DOHH2 (cell line): ENCODE data around the gene LIMK1.

Experiments
- H3F3A ChIP-seq: fragments of 200-600 bp; sonication (generic), shearing (Covaris generic); 2 replicates; pipeline ENCODE4 v1.6.0; 2016; ENCODE audit warnings: antibody characterized with exemption, mild to moderate bottlenecking; ENCODE audit not compliant: control insufficient read depth, insufficient read depth
- H3K27ac ChIP-seq: fragments of 200-600 bp; sonication (generic); 2 replicates; pipeline ENCODE4 v1.5.1; 2014; ENCODE audit warnings: low read depth, mild to moderate bottlenecking, low read length, moderate library complexity
- H3K27me3 ChIP-seq: fragments of 200-600 bp; sonication (generic); 2 replicates; pipeline ENCODE4 v1.6.1; 2014; ENCODE audit warnings: mild to moderate bottlenecking, low read length, mixed read lengths; ENCODE audit not compliant: control insufficient read depth
- H3K36me3 ChIP-seq: fragments of 200-600 bp; sonication (generic); 2 replicates; pipeline ENCODE4 v1.6.1; 2014; ENCODE audit warnings: mild to moderate bottlenecking, low read length, moderate library complexity, mixed read lengths; ENCODE audit not compliant: control insufficient read depth
- H3K4me1 ChIP-seq: fragments of 200-600 bp; sonication (generic); 2 replicates; pipeline ENCODE4 v1.6.1; 2014; ENCODE audit warnings: mild to moderate bottlenecking, low read length, mixed read lengths; ENCODE audit not compliant: control insufficient read depth
- H3K4me2 ChIP-seq: fragments of 200-600 bp; sonication (generic); 2 replicates; pipeline ENCODE4 v1.6.0; 2014; ENCODE audit warnings: mild to moderate bottlenecking, low read length, moderate library complexity
- H3K4me3 ChIP-seq: fragments of 200-600 bp; sonication (generic); 2 replicates; pipeline ENCODE4 v1.5.1; 2014; ENCODE audit warnings: mild to moderate bottlenecking, low read length, mixed read lengths
- H3K79me2 ChIP-seq: fragments of 200-600 bp; sonication (generic); 2 replicates; pipeline ENCODE4 v1.6.1; 2014; ENCODE audit warnings: mild to moderate bottlenecking, low read length, mixed read lengths; ENCODE audit not compliant: control insufficient read depth
- H3K9me2 ChIP-seq: fragments of 200-600 bp; sonication (generic); replicated peaks from 2 replicates; pipeline ENCODE4 v1.6.1; 2014; ENCODE audit warnings: mild to moderate bottlenecking, low read length, mixed read lengths; ENCODE audit not compliant: control insufficient read depth
- H3K9me3 ChIP-seq: fragments of 200-600 bp; sonication (generic); 2 replicates; pipeline ENCODE4 v1.6.1; 2014; ENCODE audit warnings: antibody characterized with exemption, low read length, mixed read lengths; ENCODE audit not compliant: control insufficient read depth, insufficient read depth
- H4K20me1 ChIP-seq: fragments of 200-600 bp; sonication (generic); 2 replicates; pipeline ENCODE4 v1.6.0; 2014; ENCODE audit warnings: low read depth, mild to moderate bottlenecking, antibody characterized with exemption, low read length, moderate library complexity; ENCODE audit not compliant: control insufficient read depth, insufficient read depth
- EZH2phosphoT487 ChIP-seq: fragments of 200-600 bp; sonication (generic); IDR thresholded peaks from 2 replicates; pipeline ENCODE4 v1.6.1; 2017; ENCODE audit warnings: borderline replicate concordance, mild to moderate bottlenecking, antibody characterized with exemption, low read length, moderate library complexity, mixed read lengths
- TF ChIP-seq, protein P1 (sequence below): fragments of 200-600 bp; sonication (generic); IDR thresholded peaks from one replicate; pipeline ENCODE4 v1.5.1; 2014; ENCODE audit warnings: antibody characterized with exemption, mild to moderate bottlenecking, low read depth, low read length; ENCODE audit not compliant: poor library complexity, severe bottlenecking

Gene LIMK1

DNA sequence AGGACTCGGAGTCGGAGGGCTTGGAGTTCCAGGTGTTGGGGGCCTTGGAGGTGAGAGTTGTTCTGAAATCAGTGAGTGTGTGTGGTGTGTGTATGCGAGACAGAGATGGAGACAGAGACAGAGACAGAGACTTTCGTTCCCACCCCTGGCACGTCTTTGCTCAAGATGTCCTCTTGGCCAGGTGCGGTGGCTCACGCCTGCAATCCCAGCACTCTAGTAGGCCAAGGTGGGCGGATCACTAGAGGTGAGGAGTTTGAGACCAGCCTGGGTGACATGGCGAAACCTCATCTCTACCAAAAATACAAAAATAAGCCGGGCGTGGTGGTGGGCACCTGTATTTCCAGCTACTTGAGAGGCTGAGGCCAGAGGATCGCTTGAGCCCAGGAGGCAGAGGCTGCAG, 20.0 kb upstream of the LIMK1 start:
- no peaks in the 10 kb centered on the region for H4K20me1 ChIP-seq
- no peak for TF ChIP-seq EZH2phosphoT487
- TF ChIP-seq, protein P1, sequence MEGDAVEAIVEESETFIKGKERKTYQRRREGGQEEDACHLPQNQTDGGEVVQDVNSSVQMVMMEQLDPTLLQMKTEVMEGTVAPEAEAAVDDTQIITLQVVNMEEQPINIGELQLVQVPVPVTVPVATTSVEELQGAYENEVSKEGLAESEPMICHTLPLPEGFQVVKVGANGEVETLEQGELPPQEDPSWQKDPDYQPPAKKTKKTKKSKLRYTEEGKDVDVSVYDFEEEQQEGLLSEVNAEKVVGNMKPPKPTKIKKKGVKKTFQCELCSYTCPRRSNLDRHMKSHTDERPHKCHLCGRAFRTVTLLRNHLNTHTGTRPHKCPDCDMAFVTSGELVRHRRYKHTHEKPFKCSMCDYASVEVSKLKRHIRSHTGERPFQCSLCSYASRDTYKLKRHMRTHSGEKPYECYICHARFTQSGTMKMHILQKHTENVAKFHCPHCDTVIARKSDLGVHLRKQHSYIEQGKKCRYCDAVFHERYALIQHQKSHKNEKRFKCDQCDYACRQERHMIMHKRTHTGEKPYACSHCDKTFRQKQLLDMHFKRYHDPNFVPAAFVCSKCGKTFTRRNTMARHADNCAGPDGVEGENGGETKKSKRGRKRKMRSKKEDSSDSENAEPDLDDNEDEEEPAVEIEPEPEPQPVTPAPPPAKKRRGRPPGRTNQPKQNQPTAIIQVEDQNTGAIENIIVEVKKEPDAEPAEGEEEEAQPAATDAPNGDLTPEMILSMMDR: no peak
- H3K9me3 ChIP-seq: no peaks in the 10 kb centered on the region
- H3K9me2 ChIP-seq: no peaks in the 10 kb centered on the region
- H3K27me3 ChIP-seq: peaks cover 7% of the 10 kb centered on the region
- H3K4me3 ChIP-seq: no peak overlapping the region
- H3K27ac ChIP-seq: no peak overlapping the region
- peaks cover 14% of the 10 kb centered on the region for H3K4me1 ChIP-seq
- H3K4me2 ChIP-seq: no peak overlapping the region
- H3K36me3 ChIP-seq: no peaks in the 10 kb centered on the region
- H3K79me2 ChIP-seq: no peaks in the 10 kb centered on the region
- H3F3A ChIP-seq: no peaks in the 10 kb centered on the region

DNA sequence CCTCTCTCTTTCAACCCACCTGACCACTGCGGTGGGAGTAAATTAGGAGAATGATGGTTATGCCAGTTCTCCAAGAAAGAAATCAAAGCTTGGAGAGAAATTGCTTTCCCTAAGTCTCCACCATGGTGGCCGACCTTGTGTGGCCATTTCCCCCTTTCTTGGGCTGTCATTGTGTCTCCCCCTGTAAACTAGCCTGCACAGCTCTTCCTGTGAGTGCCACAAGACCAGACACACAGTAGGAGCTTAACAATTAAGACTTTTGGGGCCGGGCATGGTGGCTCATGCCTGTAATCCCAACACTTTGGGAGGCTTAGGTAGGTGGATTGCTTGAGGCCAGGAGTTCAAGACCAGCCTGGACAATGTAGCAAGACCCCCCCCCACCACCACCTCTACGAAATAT, 18.9 kb upstream of the LIMK1 start:
- H3K9me2 ChIP-seq: no peaks in the 10 kb centered on the region
- H3K27me3 ChIP-seq: no peaks in the 10 kb centered on the region
- no peaks in the 10 kb centered on the region for H4K20me1 ChIP-seq
- TF ChIP-seq EZH2phosphoT487: no peak
- TF ChIP-seq, protein P1: no peak
- no peaks in the 10 kb centered on the region for H3F3A ChIP-seq
- no peaks in the 10 kb centered on the region for H3K9me3 ChIP-seq
- no peaks in the 10 kb centered on the region for H3K79me2 ChIP-seq
- H3K27ac ChIP-seq: no peak overlapping the region
- no peak overlapping the region for H3K4me2 ChIP-seq
- H3K4me3 ChIP-seq: no peak overlapping the region
- H3K36me3 ChIP-seq: no peaks in the 10 kb centered on the region
- H3K4me1 ChIP-seq: peaks cover 18% of the 10 kb centered on the region

DNA sequence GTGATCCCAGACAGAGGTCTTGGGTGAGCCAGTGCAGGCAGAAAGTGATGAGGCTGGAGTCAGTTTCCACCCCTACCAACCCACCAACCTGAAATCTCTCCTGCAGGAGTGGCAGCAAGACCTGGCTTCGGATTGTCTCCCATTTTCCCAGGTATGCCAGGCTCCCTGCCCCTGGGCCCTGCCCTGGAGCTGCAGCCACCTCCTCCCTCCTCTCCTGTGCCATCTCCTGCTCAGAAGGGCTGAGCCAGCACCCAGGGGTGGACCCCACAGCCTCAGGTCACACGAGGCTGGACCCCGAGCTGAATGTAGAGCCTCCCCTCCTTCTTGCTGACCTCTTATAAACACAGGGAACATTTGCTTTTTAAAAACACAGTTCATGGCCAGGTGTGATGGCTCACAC, 17.0 kb upstream of the LIMK1 start:
- H3K27ac ChIP-seq: no peak overlapping the region

More for the DNA sequence above, 17.0 kb upstream of the LIMK1 start:
- H3K4me1 ChIP-seq: peaks cover 18% of the 10 kb centered on the region
- no peaks in the 10 kb centered on the region for H3K36me3 ChIP-seq
- no peaks in the 10 kb centered on the region for H3K9me2 ChIP-seq
- TF ChIP-seq EZH2phosphoT487: no peak
- TF ChIP-seq, protein P1: no peak
- no peaks in the 10 kb centered on the region for H3K27me3 ChIP-seq
- H4K20me1 ChIP-seq: no peaks in the 10 kb centered on the region
- no peaks in the 10 kb centered on the region for H3F3A ChIP-seq
- H3K4me2 ChIP-seq: no peak overlapping the region
- no peak overlapping the region for H3K4me3 ChIP-seq
- H3K9me3 ChIP-seq: no peaks in the 10 kb centered on the region
- H3K79me2 ChIP-seq: no peaks in the 10 kb centered on the region
